Measurements from ENCODE around the gene ROMO1.
"Not testable (repeated sequence)": the region's sequence is repeated elsewhere in the genome, so short reads cannot be mapped to it uniquely, and the experiment has no call there.

DNA sequence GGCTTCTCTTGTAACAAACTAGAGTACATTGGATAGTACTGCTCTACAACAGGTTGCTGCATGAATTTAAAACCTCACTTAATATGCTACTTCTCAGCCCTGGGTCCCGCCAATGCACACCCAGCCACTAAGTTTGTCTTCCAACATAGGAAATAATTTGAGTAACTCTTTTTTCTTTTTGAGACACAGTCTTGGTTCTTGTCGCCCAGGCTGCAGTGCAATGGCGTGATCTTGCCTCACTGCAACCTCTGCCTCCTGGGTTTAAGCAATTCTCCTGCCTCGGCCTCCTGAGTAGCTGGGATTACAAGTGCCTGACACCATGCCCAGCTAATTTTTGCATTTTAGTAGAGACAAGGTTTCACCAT lies 24.1 kb downstream of the ROMO1 start:
- not testable (repeated sequence) for TF ChIP-seq POLR2A, CTCF (IDR thresholded peaks at IDR 0.05)

Measured in adrenal gland (tissue), 5 donors.